Left hindlimb (tissue), 1 donor: ENCODE results near the gene CD164.
"Not testable (repeated sequence)": the region's sequence is repeated elsewhere in the genome, so short reads cannot be mapped to it uniquely, and the experiment has no call there.

Experiments used
- DNase-seq: peaks from one replicate; pipeline ENCODE4 v3.0.0-alpha.2; 2018

Gene CD164

GRCh38 chr6:109374326-109374892 is 7.9 kb downstream of the CD164 start:
- DNase-seq, result no peak

- no peak for DNase-seq
Measured at GRCh38 chr6:109373762-109374161, 8.5 kb downstream of the CD164 start.

- DNase-seq, result no peak
Measured at GRCh38 chr6:109373331-109373730, 8.9 kb downstream of the CD164 start.

DNA sequence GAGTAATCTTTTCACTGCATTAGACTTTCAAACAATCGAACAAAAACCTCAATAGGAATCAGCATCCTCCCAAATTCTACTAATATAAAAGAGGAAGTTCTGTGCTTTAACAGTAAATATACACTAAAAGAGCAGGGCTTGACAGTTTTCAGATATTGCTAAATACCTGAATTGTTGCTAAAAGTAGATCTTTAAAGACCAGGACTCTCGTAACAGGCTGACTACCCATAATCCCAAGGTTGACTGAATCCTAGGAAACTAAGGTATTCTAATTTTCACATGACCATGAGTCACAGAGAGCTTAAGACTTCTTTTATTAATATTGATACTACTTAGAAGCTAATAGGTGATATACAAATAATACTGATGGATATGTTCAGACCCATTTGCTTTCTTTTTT is 10.1 kb downstream of the CD164 start:
- DNase-seq, result no peak

DNA sequence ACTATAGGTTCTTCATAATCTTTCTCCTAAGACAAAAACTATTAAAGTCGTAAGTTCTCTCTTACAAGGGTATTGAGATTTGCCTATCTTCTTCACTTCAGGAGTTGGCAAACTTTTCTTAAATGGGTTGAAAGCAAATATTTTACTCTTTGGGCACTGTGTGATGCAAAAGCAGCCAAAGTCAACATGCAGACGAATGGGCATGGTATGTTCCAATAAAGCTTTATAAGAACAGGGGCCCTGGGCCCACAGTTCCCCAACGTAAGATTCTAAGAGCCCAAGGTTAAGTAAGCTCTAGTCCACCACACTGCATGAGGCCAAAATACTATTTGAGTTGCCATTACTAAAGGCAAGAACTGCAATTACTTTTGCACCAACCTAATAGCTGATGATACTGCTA is 11.5 kb downstream of the CD164 start:
- DNase-seq, result no peak

GRCh38 chr6:109370336-109370735 is 11.9 kb downstream of the CD164 start:
- DNase-seq, result no peak

GRCh38 chr6:109369728-109370127 is 12.5 kb downstream of the CD164 start:
- DNase-seq, result no peak

DNA sequence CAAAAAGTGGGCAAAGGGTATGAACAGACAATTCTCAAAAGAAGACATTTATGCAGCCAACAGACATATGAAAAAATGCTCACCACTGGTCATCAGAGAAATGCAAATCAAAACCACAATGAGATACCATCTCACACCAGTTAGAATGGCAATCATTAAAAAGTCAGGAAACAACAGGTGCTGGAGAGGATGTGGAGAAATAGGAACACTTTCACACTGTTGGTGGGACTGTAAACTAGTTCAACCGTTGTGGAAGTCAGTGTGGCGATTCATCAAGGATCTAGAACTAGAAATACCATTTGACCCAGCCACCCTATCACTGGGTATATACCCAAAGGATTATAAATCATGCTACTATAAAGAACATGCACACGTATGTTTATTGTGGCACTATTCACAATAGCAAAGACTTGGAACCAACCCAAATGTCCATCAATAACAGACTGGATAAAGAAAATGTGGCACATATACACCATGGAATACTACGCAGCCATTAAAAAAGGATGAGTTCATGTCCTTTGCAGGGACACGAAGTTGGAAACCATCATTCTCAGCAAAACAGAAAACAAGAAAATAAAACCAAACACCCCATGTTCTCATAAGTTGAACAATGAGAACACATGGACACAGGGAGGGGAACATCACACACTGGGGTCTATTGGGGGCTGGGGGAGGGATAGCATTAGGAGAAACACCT is 17.7 kb downstream of the CD164 start:
- DNase-seq, result not testable (repeated sequence)

GRCh38 chr6:109363753-109364152 is 18.5 kb downstream of the CD164 start:
- no peak for DNase-seq

GRCh38 chr6:109362102-109362884 is 20.0 kb downstream of the CD164 start:
- no peak for DNase-seq

- no peak for DNase-seq
Measured at GRCh38 chr6:109360791-109361190, 21.5 kb downstream of the CD164 start.

GRCh38 chr6:109360281-109360680 is 22.0 kb downstream of the CD164 start:
- no peak for DNase-seq

DNA sequence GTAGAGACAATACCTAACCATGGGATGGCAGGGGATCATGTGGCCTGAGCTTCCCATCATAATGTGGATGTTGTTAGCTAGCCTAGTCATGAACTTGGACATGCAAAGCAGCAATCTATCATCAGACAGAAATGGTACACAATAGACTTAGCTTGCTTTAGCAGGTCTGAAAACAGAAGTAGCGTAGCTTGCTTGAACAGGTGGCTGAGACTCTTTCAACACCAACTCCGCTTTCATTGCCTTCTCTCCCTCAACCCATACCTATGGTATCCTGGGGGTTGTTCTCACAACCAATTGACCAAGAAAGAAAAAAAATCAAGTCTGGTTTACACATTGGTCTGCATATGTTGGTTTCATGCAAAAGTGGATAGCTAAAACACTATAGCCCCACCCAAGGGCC is 23.0 kb downstream of the CD164 start:
- no peak for DNase-seq

DNA sequence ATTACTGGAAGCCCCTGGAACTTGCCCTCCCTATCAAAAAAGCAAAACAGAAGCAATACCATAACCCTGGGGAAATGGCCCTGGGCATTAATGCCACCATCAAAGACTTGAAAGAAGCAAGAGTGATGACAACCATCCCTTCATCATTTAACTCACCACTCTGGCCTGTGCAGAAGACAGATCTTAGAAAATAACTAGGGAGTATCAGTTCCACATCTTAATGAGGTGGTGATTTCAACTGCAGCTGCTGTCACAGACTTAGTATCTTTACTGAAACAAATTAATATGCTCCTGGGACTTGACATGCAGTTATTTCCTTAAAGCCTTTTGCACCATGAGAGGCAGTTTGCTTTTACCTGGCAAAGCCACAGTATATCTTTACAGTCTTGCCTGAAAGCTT is 24.1 kb downstream of the CD164 start:
- no peak for DNase-seq

DNA sequence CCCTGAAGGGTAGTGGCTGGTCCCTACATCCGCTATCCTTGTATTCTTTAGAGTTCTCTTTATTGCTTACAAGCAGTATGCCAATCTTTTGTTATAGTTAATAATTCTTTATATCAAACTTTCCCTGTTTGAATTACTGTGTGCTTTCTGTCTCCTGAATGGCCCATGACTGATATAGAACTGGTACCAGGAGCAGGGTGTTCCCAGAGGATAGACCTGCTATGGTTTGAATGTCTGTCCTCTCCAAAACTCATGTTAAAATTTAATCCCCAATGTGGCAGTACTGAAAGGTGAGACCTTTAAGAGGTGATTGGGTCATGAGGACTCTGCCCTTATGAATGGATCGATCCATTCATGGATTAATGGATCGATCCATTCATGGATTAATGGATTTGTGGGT is 26.0 kb downstream of the CD164 start:
- no peak for DNase-seq

DNA sequence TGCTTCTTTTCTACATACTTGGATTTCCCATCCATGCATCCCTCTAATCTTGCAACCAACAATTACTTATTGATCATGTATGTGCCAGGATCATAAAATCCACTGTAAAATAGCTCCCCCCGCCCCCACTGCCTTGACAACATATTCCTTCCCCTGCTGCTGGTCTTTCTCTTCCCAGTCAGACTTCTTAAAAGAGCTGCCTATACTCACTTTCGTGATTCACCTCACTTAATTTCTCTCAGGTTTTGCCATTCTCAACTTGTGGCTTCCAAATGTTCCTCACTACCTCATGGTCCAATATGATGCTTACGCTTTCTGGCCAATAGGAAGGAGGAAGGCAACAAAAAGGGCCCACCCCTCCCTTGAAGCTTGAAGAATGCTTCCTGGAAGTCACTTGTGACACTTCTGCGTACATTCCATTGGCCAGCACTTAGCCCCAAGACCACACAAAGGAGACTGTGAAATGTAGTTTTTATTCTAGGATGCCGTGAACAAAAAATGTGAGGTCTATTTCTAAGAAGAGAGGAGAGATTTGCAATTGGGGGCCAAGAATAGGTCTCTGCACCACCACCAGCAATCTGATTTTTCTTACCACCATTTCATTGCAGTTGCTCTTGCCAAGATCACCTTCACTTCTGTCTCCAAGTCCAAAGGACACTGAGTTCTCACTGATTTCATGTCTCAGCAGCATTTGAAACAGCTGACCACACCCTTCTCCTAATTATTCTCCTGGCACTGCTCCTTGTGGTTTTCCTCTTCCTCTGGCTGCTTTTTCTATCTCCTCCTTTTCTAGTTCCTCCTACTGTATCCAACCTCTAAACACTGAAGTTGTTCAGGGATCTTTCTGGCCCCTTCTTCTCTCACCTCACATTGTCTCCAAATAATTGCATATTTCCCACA is 30.8 kb downstream of the CD164 start:
- DNase-seq, result no peak

GRCh38 chr6:109349419-109349987 is 32.8 kb downstream of the CD164 start:
- no peak for DNase-seq

- no peak for DNase-seq
Measured at GRCh38 chr6:109348226-109348625, 34.0 kb downstream of the CD164 start.

DNA sequence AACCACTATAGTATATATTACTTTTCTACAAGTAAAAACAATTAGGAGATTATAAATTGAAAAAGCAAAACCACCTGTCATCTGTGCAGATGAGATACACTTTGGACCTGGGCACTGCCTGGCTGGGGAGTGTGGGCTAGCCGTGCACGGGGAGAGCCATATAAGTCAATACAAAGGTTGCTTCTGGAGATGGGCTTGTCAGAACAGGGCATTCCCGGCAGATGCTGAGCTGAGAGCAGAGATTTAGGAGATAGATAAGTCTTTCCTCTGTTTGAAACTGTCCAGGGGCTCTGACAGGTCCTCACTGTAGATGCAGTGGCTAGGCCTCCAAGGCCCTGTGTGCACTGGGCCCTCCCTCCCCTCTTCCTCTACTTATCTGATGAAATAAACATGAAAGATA is 34.5 kb downstream of the CD164 start:
- DNase-seq, result no peak

DNA sequence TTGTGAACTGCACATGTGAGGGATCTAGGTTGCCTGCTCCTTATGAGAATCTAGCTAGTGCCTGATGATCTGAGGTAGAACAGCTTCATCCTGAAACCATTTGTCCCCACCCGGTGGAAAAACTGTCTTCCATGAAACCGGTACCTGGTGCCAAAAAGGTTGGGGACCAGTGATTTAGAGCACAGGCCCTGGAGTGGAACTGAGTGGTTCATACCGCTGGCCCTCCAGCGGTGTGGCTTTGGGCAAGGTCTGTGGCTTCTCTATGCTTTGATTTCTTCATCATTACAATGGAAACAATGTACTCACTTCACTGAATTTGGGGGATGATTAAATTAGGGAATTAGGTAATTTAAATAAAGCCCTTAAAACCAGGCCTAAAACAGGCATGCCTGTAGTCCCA is 36.3 kb downstream of the CD164 start:
- DNase-seq, result no peak

DNA sequence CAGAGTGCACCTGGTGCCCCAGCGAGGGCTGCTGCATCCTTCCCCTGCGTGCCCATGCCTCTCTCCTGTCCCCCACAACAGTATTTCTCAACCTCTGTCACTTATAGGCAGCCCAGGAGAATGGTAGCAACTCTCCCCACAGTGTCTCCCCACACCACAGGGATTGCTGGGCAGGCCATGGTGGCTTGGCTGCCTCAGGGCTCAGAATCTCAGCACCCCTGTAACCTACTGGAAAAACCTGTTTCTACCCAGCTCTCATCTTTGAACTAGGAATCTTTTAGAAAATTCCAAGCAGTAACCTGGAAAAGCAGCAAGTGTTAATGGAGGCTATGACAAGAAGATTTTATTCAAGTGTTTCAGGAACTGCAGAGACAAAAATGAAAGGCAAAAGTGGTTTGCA is 38.0 kb downstream of the CD164 start:
- DNase-seq, result no peak

DNA sequence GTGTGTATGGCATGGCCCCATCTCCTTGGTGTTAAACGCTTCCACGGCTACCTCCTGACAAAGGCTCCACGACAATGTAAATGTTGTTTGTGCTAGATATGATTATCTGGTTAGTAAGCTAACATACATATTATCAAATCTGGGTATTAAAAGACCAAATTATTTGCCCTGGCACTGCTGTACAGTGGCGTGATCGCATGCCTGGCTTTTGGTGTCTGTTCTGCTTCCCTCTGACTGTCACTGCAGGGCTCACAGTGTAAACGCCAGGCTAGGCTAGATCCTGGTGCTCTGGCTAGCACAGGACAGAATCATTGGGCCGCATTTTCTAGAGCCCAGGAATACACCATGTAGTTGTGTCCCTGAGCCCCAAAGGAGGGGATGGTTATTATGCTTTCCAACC is 38.7 kb downstream of the CD164 start:
- DNase-seq, result no peak

GRCh38 chr6:109342911-109343310 is 39.4 kb downstream of the CD164 start:
- no peak for DNase-seq
